Fibroblast of lung (primary cell): ENCODE results near the gene PRKAB1.

Experiments used
- EZH2 ChIP-seq: IDR thresholded peaks from 2 replicates; pipeline ENCODE4 v1.5.1; 2012; ENCODE audit warnings: low read length, control low read depth, mild to moderate bottlenecking; ENCODE audit errors: missing control alignments
- TF ChIP-seq, protein P1 (sequence below), 2 donors: IDR thresholded peaks in 1 of 2; conservative IDR thresholded peaks in 1 of 2; 1 replicate in 1 of 2; 2 replicates in 1 of 2; pipeline ENCODE4 v1.5.1; 2011 to 2012; ENCODE audit warnings: low read length in 2 of 2, control low read depth in 1 of 2, inconsistent platforms in 1 of 2, low read depth in 1 of 2, mild to moderate bottlenecking in 1 of 2

DNA sequence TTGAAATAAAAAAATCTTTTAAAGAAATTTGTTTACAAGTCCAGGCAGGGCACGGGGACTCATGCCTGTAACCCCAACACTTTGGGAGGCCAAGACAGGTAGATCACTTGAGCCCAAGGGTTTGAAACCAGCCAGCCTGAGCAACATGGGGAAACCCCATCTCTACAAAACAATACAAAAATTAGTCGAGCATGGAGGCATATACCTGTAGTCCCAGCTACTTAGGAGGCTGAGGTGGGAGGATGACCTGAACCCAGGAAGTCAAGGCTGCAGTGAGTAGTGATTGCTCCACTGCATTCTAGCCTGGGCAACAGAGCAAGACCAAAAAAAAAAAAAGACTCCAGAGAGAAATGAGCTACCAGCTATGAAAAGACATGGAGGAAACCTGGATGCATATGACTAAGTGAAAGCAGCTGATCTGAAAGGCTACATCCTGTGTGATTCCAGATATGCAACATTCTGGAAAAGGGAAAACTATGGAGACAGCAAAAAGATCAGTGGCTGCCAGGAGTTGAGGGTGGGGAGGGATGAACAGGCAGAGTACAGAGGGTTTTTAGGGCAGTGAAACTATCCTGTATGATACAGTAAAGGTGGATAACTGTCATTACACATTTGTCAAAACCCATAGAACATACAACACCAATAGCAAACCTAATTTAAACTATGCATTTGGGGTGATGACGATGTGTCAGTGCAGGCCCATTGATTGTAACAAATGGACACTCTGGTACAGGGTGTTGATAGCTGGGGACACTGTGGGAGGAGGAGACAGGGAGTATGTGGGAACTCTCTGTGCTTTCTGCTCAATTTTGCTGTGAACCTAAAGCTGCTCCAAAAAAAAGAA is 59.9 kb downstream of the PRKAB1 start:
- TF ChIP-seq EZH2 = no peak
- TF ChIP-seq, protein P1, sequence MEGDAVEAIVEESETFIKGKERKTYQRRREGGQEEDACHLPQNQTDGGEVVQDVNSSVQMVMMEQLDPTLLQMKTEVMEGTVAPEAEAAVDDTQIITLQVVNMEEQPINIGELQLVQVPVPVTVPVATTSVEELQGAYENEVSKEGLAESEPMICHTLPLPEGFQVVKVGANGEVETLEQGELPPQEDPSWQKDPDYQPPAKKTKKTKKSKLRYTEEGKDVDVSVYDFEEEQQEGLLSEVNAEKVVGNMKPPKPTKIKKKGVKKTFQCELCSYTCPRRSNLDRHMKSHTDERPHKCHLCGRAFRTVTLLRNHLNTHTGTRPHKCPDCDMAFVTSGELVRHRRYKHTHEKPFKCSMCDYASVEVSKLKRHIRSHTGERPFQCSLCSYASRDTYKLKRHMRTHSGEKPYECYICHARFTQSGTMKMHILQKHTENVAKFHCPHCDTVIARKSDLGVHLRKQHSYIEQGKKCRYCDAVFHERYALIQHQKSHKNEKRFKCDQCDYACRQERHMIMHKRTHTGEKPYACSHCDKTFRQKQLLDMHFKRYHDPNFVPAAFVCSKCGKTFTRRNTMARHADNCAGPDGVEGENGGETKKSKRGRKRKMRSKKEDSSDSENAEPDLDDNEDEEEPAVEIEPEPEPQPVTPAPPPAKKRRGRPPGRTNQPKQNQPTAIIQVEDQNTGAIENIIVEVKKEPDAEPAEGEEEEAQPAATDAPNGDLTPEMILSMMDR (conservative IDR thresholded peaks at IDR 0.05 in 1 of 2, IDR thresholded peaks at IDR 0.05 in 1 of 2; ENCODE audit: low read depth in 1 of 2, low read length in 2 of 2) = no peak
